Renal cortical epithelial cell (primary cell): Measurements from ENCODE around the gene MAP1S. TPM values are rescaled to one million over a fixed set of nuclear protein-coding genes. Genes with fewer than 3 reads are reported as not detected.
"Not testable (repeated sequence)": the region's sequence is repeated elsewhere in the genome, so short reads cannot be mapped to it uniquely, and the experiment has no call there.

Experiments
- DNase-seq: peaks from one replicate; pipeline ENCODE4 v3.0.0-alpha.2; 2011; ENCODE audit warnings: low read depth
- total RNA-seq: library from RNA; depleted of rRNA; stranded (reverse); fragments of >200 nt; gene quantifications from 2 replicates; pipeline ENCODE4 v1.2.3, GENCODE V29; 2014

Gene MAP1S
- total RNA-seq, 1 donor from 2014 or later, result 43.3 TPM

- peak; percentile 19 for DNase-seq
Observed at GRCh38 chr19:17762505-17763229, 43.4 kb downstream of the MAP1S start.

GRCh38 chr19:17764348-17764747 is 45.1 kb downstream of the MAP1S start:
- no peak for DNase-seq

GRCh38 chr19:17765069-17765618 is 45.9 kb downstream of the MAP1S start:
- DNase-seq, result no peak

- DNase-seq, result peak; percentile 73
Observed at GRCh38 chr19:17766543-17767131, 47.4 kb downstream of the MAP1S start.

DNA sequence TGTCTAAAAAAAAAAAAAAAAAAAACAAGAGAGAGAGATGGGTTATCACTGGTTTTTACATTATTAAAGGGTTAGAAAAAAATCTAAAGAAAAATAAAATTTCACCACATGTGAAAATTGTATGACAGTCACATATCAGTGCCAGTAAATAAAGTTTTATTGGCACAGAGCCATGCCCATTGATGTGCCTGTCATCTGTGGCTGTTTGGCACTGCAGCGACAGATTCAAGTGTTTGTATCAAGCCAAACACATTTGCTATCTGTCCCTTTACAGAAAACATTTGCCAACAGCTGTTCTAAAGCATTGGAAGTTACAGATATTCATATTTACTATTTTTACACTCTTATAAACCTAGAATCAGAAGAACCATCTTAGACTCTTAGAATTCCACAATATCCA is 48.3 kb downstream of the MAP1S start:
- no peak for DNase-seq

DNA sequence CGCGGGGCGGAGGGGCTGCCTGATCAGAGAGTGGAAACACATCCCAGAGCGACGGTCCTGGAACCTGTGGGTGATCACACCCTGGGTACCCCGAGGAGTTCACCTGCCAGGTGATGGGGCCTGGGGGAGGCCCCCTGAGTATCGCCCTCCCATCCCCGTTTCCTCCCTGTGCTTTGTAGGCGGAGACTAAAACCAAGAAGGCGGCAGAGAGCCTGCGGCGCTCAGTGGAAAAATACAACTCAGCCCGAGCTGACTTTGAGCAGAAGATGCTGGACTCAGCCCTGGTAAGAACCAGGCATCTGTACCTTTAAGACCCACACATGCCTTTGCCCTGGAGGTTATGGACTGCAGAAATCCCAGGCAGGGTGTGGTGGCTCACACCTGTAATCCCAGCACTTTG is 51.3 kb downstream of the MAP1S start:
- no peak for DNase-seq

DNA sequence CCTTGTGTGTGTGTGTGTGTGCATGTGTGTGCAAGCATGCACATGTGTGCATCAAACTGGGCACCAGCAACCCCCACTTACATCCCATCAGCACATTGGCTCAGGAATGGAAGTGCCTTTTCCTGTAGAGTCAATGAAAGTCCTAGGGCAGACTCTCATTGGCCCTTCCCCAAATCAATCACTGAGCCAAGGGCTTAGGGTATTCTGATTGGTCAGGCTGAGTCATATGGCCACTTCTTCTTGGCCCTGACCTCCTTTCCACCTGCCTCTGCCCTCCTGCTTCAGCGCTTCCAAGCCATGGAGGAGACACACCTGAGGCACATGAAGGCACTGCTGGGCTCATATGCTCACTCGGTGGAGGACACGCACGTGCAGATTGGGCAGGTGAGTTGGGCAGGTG is 52.9 kb downstream of the MAP1S start:
- DNase-seq, result no peak

GRCh38 chr19:17775245-17775927 is 56.1 kb downstream of the MAP1S start:
- peak; percentile 12 for DNase-seq

GRCh38 chr19:17775991-17776803 is 56.9 kb downstream of the MAP1S start:
- no peak for DNase-seq

DNA sequence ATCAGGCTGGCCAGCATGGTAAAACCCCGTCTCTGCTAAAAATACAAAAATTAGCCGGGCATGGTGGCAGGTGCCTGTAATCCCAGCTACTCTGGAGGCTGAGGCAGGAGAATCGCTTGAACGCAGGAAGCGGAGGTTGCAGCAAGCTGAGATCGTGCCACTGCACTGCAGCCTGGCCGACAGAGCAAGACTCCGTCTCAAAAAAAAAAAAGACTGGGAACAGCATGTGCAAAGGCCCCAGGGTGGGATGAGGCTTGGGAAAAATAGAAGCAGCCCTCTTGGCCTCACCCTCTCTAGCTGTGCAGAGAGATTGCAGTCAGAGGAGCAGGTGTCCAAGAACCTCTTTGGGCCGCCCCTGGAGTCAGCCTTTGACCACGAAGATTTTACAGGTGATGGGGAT is 58.6 kb downstream of the MAP1S start:
- DNase-seq, result not testable (repeated sequence)

- DNase-seq, result peak; percentile 47
Observed at GRCh38 chr19:17778251-17778967, 59.1 kb downstream of the MAP1S start.

DNA sequence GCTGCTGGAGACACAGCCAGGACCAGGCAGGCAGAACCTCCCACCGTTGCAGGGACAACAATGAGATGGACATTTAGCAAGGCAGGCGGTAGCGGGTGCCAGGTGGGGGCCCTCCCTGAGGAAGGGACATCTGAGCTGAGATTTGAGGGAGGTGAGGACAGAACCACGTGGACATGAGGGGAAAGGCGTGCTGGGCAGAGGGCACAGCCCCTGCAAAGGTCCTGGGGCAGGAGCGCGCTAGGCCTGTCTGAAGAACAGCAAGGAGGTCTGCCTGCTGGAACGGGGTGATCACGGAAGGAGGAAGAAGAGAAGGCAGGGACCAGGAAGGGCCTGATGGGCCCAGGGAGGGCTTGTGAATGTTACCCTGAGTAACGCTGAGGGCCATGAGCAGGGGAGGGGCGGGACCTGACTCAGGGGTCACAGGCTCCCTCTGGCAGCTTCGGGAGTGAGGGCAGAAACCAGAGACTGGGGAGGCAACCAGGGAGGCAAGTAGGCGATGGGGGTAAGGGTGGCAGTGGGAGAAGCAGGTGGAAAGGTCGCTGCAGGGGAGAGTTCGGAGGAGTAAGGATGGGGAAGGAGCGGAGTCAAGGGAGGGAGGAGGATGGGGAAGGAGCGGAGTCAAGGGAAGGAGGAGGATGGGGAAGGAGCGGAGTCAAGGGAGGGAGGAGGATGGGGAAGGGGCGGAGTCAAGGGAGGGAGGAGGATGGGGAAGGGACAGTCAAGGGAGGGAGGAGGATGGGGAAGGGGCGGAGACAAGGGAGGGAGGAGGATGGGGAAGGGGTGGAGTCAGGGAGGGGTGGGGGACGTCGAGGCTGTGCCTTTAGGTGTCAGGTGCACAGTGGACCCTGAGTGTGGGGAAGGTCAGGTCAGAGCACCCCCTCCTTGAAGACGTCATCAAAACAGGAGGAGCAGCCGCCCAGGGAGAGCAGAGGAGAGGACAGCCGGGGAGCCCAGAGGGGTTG is 60.0 kb downstream of the MAP1S start:
- DNase-seq, result peak; percentile 46

DNA sequence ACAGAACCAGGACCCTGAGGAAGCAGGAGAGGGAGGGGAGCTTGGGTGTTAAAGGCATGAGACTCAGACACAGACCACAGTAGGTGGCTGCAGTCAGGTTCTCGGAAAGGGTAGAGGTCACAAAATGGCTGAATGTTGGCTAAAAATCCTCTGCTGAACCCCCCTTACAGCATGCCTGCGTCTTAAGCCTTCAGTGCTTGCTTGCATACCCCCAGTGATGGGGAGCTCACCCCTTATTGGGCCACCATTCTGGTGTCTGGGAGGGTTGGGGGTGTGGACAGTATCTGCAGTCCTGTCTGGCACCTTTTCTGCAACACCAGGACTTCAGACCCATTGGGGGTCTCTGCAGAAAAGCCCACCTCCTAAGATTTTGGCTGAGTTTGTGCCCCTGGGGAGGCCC is 61.5 kb downstream of the MAP1S start:
- no peak for DNase-seq

DNA sequence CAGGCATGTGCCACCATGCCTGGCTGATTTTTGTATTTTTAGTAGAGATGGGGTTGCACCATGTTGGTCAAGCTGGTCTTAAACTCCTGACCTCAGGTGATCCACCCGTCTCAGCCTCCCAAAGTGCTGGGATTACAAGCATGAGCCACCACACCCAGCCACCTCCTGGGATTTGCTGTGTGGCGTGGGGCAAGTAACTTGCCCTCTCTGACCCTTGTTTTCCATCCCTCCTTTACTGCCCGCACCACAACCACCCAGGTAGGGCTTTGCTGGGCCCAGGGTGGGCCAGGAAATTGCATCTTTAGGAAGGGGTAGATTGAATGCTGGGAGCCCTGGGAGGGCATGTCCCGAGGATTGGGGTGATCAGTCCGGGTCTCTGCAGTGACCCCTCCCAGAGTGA is 64.4 kb downstream of the MAP1S start:
- not testable (repeated sequence) for DNase-seq

Other genes starting within 250 kb of the MAP1S start
- gene SLC27A1, start 249.0 kb upstream of the MAP1S start, total RNA-seq, result 10.1 and 19.4 TPM in 2 replicates
- 53.2 and 63.9 TPM in 2 replicates for gene PGLS, start 207.8 kb upstream of the MAP1S start, total RNA-seq
- gene COLGALT1, start 163.8 kb upstream of the MAP1S start, total RNA-seq, result 53.9 and 75.0 TPM in 2 replicates
- gene UNC13A, start 31.1 kb upstream of the MAP1S start, total RNA-seq, result 0.05 TPM in 1 of 2 replicates, not detected in the other
- gene FCHO1, start 32.0 kb downstream of the MAP1S start, total RNA-seq, result 0.80 and 3.3 TPM in 2 replicates
- 0.80 and 6.8 TPM in 2 replicates for gene B3GNT3, start 75.7 kb downstream of the MAP1S start, total RNA-seq
- not detected in 2 replicates for gene INSL3, start 102.0 kb downstream of the MAP1S start, total RNA-seq
- 2.3 and 3.7 TPM in 2 replicates for gene JAK3, start 128.5 kb downstream of the MAP1S start, total RNA-seq
- 517 and 1,457 TPM in 2 replicates for gene RPL18A, start 140.4 kb downstream of the MAP1S start, total RNA-seq
- gene SLC5A5, start 152.5 kb downstream of the MAP1S start, total RNA-seq, result not detected in 2 replicates
- 25.0 and 55.6 TPM in 2 replicates for gene CCDC124, start 213.5 kb downstream of the MAP1S start, total RNA-seq
- gene KCNN1, start 247.6 kb downstream of the MAP1S start, total RNA-seq, result 0.30 TPM in 1 of 2 replicates, not detected in the other